Caco-2 (cell line): ENCODE measurements around the gene SNAP47. TPM values are rescaled to one million over a fixed set of nuclear protein-coding genes. Genes with fewer than 3 reads are reported as not detected.

ENCODE experiments used
- BruUV-seq: library from RNA; stranded (reverse); fragments of 400-500 nt; replicated peaks from 2 replicates; lab custom pipeline; 2021; lab: Mats Ljungman, UMichigan
- CTCF ChIA-PET: fragments of 300-600 bp; sonication (Branson Sonifier 250); formaldehyde crosslinking; loops from one replicate; lab custom pipeline; 2022; ENCODE audit warnings: antibody characterized with exemption; lab: Charles Lee
- POLR2A ChIA-PET: fragments of 300-600 bp; sonication (Branson Sonifier 250); formaldehyde crosslinking; loops from one replicate; lab custom pipeline; 2022; ENCODE audit warnings: antibody characterized with exemption; lab: Charles Lee
- DNase-seq, 2 experiments: peaks; one replicate each; pipeline versions ENCODE4 v3.0.0 to v3.0.0-alpha.2; 2020 to 2022
- H3K27me3 ChIP-seq: replicated peaks from 2 replicates; pipeline ENCODE4 v1.6.0; 2011; ENCODE audit warnings: low read length; ENCODE audit not compliant: control insufficient read depth, insufficient read depth
- H3K36me3 ChIP-seq: 2 replicates; pipeline ENCODE4 v1.5.1; 2011; ENCODE audit warnings: low read length; ENCODE audit not compliant: control insufficient read depth, insufficient read depth
- H3K4me1 ChIP-seq: fragments of 250-450 bp; sonication (Bioruptor Pico); 2 replicates; pipeline ENCODE4 v1.5.1; 2020; ENCODE audit warnings: mild to moderate bottlenecking
- H3K4me3 ChIP-seq: 2 replicates; pipeline ENCODE4 v1.5.1; 2011; ENCODE audit warnings: low read depth, mild to moderate bottlenecking, control low read depth, low read length
- H3K9me3 ChIP-seq: fragments of 250-450 bp; sonication (Bioruptor Pico); 2 replicates; pipeline ENCODE4 v1.5.1; 2020; ENCODE audit warnings: mild to moderate bottlenecking, moderate library complexity
- H3K27ac Mint-ChIP-seq: one replicate; pipeline ENCODE4 v1.8.0; 2022; ENCODE audit warnings: mixed read lengths; ENCODE audit not compliant: unreplicated experiment
- H3K27me3 Mint-ChIP-seq: one replicate; pipeline ENCODE4 v1.8.0; 2022; ENCODE audit warnings: mixed read lengths; ENCODE audit not compliant: insufficient read depth, unreplicated experiment
- H3K36me3 Mint-ChIP-seq: one replicate; pipeline ENCODE4 v1.8.0; 2022; ENCODE audit warnings: mild to moderate bottlenecking, mixed read lengths; ENCODE audit not compliant: insufficient read depth, unreplicated experiment
- H3K4me1 Mint-ChIP-seq: one replicate; pipeline ENCODE4 v1.8.0; 2022; ENCODE audit warnings: low read depth, mixed read lengths; ENCODE audit not compliant: unreplicated experiment
- H3K4me3 Mint-ChIP-seq: one replicate; pipeline ENCODE4 v1.8.0; 2022; ENCODE audit warnings: mild to moderate bottlenecking, moderate library complexity, mixed read lengths; ENCODE audit not compliant: unreplicated experiment
- H3K9me3 Mint-ChIP-seq: one replicate; pipeline ENCODE4 v1.8.0; 2022; ENCODE audit warnings: mixed read lengths; ENCODE audit not compliant: unreplicated experiment
- intact Hi-C: fragments of 100-400 bp; cut with micrococcal nuclease; formaldehyde crosslinking; loops from one replicate; pipeline ENCODE4 v1.10.0; 2022; ENCODE audit not compliant: unreplicated experiment
- total RNA-seq: library from RNA; stranded (reverse); gene quantifications from 2 replicates; pipeline ENCODE4 v1.2.3, GENCODE V29; 2022
- TF ChIP-seq, protein P1 (sequence below), 2 experiments: fragments of 200-600 bp in 1 of 2; IDR thresholded peaks; 1 replicate in 1 of 2; 2 replicates in 1 of 2; pipeline versions ENCODE4 v1.5.1 to v1.8.0; 2011 to 2022; ENCODE audit warnings: antibody characterized with exemption in 1 of 2, control low read depth in 1 of 2, inconsistent platforms in 1 of 2, low read depth in 1 of 2, low read length in 1 of 2, mild to moderate bottlenecking in 1 of 2, moderate library complexity in 1 of 2; ENCODE audit not compliant: insufficient read depth in 1 of 2, severe bottlenecking in 1 of 2, unreplicated experiment in 1 of 2

The SNAP47 gene
- total RNA-seq, 1 experiment from 2014 or later, result 29.1 TPM

DNA sequence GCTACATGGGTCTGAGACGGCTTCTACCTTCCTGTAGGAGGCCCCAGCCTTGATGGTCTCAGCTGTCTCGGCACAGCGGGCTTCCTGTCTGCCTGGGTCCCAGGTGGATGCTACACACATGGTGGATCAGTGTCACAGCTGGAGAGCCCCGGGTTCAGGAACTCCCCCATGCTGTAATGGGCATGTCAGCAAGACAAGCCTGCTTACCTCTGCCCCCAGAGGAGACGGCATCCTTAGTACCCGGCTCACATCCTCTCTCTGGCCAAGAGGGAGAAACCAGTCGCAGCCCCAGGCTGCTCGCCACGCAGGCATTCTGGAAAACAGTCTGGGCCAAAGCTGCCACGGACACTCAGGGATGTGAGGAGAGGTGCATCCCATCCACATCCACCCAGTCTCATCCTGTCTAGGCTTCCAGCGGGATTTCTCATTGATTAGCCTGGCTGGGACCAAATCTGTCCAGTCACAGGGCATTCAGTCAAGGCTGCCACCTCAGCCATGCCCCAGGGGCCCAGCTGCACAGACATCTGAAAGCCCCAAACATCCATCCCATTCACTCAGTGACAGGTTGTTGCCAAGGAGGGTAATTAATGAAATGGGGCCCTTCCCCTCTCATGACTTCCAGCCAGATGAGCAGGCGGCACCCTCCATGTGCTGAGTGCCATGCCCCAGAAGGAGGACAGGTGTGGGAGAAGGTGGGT, 10.5 kb downstream of the SNAP47 start:
- Histone ChIP-seq H3K36me3 (peaks cover 1% of the 10 kb centered on the region), H3K27me3 (no peaks in the 10 kb centered on the region), H3K4me1 (no peaks in the 10 kb centered on the region), H3K4me3 (no peak overlapping the region), H3K9me3 (no peaks in the 10 kb centered on the region)
- H3K9me3 Mint-ChIP-seq, result no peaks in the 10 kb centered on the region
- H3K4me3 Mint-ChIP-seq, result no peak overlapping the region
- H3K4me1 Mint-ChIP-seq, result no peaks in the 10 kb centered on the region
- TF ChIP-seq, protein P1, sequence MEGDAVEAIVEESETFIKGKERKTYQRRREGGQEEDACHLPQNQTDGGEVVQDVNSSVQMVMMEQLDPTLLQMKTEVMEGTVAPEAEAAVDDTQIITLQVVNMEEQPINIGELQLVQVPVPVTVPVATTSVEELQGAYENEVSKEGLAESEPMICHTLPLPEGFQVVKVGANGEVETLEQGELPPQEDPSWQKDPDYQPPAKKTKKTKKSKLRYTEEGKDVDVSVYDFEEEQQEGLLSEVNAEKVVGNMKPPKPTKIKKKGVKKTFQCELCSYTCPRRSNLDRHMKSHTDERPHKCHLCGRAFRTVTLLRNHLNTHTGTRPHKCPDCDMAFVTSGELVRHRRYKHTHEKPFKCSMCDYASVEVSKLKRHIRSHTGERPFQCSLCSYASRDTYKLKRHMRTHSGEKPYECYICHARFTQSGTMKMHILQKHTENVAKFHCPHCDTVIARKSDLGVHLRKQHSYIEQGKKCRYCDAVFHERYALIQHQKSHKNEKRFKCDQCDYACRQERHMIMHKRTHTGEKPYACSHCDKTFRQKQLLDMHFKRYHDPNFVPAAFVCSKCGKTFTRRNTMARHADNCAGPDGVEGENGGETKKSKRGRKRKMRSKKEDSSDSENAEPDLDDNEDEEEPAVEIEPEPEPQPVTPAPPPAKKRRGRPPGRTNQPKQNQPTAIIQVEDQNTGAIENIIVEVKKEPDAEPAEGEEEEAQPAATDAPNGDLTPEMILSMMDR (IDR thresholded peaks at IDR 0.05; ENCODE audit: insufficient read depth in 1 of 2, low read depth in 1 of 2, low read length in 1 of 2, severe bottlenecking in 1 of 2, unreplicated experiment in 1 of 2), result no peak
- H3K27me3 Mint-ChIP-seq, result no peaks in the 10 kb centered on the region
- DNase-seq, result no peak
- intact Hi-C loops, result no loop called here
- no TSS peak for BruUV-seq
- H3K36me3 Mint-ChIP-seq, result peaks cover 6% of the 10 kb centered on the region
- CTCF ChIA-PET, result no interaction called here
- POLR2A ChIA-PET, result no interaction called here
- no peak overlapping the region for H3K27ac Mint-ChIP-seq

DNA sequence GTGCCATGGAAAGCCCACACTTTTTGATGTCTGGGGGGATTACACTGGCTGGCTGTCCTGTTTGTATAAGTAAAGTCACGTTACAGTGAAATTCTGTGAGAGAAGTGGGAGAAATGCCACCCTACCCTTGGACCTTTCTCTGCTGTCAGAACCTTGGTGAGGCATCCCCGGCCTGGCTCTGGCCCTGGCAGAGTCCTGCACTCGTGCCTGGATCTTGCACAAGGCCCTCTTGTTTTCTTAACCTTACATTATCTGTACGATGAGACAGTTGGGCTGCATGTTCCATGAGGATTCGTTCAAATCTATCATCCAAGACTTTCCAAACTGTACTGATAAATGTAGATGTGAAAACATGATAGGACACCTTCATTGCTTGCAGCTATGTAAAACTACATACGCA, 11.4 kb downstream of the SNAP47 start:
- Histone ChIP-seq H3K27me3 (no peaks in the 10 kb centered on the region), H3K9me3 (no peaks in the 10 kb centered on the region), H3K4me3 (no peak overlapping the region), H3K36me3 (peaks cover 1% of the 10 kb centered on the region), H3K4me1 (no peaks in the 10 kb centered on the region)
- POLR2A ChIA-PET, result no interaction called here
- CTCF ChIA-PET, result no interaction called here
- Mint-ChIP-seq H3K9me3 (no peaks in the 10 kb centered on the region), H3K36me3 (peaks cover 14% of the 10 kb centered on the region), H3K27ac (no peak overlapping the region), H3K4me3 (no peak overlapping the region), H3K4me1 (no peaks in the 10 kb centered on the region), H3K27me3 (no peaks in the 10 kb centered on the region)
- intact Hi-C loops, result no loop called here
- no TSS peak for BruUV-seq
- no peak for DNase-seq
- TF ChIP-seq, protein P1 (IDR thresholded peaks at IDR 0.05; ENCODE audit: insufficient read depth in 1 of 2, low read depth in 1 of 2, low read length in 1 of 2, severe bottlenecking in 1 of 2, unreplicated experiment in 1 of 2), result no peak

DNA sequence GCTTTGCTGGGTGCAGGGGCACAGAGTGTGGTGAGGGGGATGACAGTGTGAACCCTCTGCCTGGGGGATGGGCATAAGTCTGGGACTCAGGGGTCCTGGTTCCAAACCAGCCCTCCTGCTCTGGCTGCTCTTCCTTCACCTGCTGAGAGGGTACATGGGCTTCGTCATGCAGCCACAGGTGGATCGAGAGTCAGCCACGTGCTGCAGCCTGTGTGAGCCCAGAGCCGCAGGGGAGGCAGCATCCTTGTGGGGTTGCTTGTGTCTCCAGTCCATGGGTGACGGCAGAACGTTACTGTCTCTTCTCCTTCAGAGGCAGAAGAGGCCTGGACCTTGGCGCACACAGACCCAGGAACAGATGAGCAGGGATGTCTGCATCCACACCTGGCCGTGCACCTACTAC, 12.1 kb downstream of the SNAP47 start:
- Mint-ChIP-seq H3K9me3 (no peaks in the 10 kb centered on the region), H3K4me1 (no peaks in the 10 kb centered on the region), H3K27ac (no peak overlapping the region), H3K4me3 (no peak overlapping the region), H3K27me3 (no peaks in the 10 kb centered on the region), H3K36me3 (peaks cover 14% of the 10 kb centered on the region)
- peaks cover 1% of the 10 kb centered on the region for H3K36me3 ChIP-seq
- no peak overlapping the region for H3K4me3 ChIP-seq
- intact Hi-C loops, result no loop called here
- H3K27me3 ChIP-seq, result no peaks in the 10 kb centered on the region
- H3K4me1 ChIP-seq, result no peaks in the 10 kb centered on the region
- ChIA-PET CTCF (no interaction called here), POLR2A (no interaction called here)
- TF ChIP-seq, protein P1 (IDR thresholded peaks at IDR 0.05; ENCODE audit: insufficient read depth in 1 of 2, low read depth in 1 of 2, low read length in 1 of 2, severe bottlenecking in 1 of 2, unreplicated experiment in 1 of 2), result no peak
- no peak for DNase-seq
- BruUV-seq, result no TSS peak
- no peaks in the 10 kb centered on the region for H3K9me3 ChIP-seq
